Spinal cord (tissue), 10 donors: ENCODE data around the gene COPG1. TPM values are rescaled to one million over a fixed set of nuclear protein-coding genes. Genes with fewer than 3 reads are reported as not detected.

ENCODE experiments used
- DNase-seq, 6 donors: peaks; one replicate each; pipeline versions ENCODE4 v3.0.0 to v3.0.0-alpha.2; 2013 to 2015; ENCODE audit warnings: low spot score in 6 of 6, low read depth in 4 of 6
- H3K27ac ChIP-seq: one replicate; pipeline ENCODE4 v1.5.1; 2013; ENCODE audit warnings: low read depth, low read length, control low read depth
- H3K27me3 ChIP-seq: one replicate; pipeline ENCODE4 v1.6.1; 2013; ENCODE audit warnings: low read length; ENCODE audit not compliant: control insufficient read depth, insufficient read depth
- H3K36me3 ChIP-seq: one replicate; pipeline ENCODE4 v1.6.1; 2013; ENCODE audit warnings: low read length; ENCODE audit not compliant: control insufficient read depth, insufficient read depth
- H3K4me1 ChIP-seq: one replicate; pipeline ENCODE4 v1.6.1; 2013; ENCODE audit warnings: low read length; ENCODE audit not compliant: control insufficient read depth, insufficient read depth
- H3K4me3 ChIP-seq: one replicate; pipeline ENCODE4 v1.5.1; 2013; ENCODE audit warnings: low read depth, low read length, control low read depth
- H3K9me3 ChIP-seq: one replicate; pipeline ENCODE4 v1.6.1; 2013; ENCODE audit warnings: low read length; ENCODE audit not compliant: control insufficient read depth, insufficient read depth
- WGBS: methylation state at CpG from one replicate; pipeline ENCODE4 v1.1.5; 2013; ENCODE audit warnings: missing lambda C conversion rate; ENCODE audit not compliant: insufficient coverage; 5-methylcytosine and 5-hydroxymethylcytosine counted together
- polyA plus RNA-seq, 2 donors: library from polyadenylated mRNA; unstranded; fragments of 120-200 nt; gene quantifications; one replicate each; pipeline ENCODE4 v1.2.1, GENCODE V29; 2013; ENCODE audit not compliant: insufficient read length in 2 of 2
- total RNA-seq, 2 donors: library from RNA; depleted of rRNA in 1 of 2; stranded (reverse); fragments of 120-200 nt in 1 of 2; fragments of >200 nt in 1 of 2; gene quantifications; one replicate each; pipeline versions ENCODE4 v1.2.3 to v1.2.4, GENCODE V29; 2013 to 2014
- donor health status: healthy.

Gene COPG1
- total and polyA plus RNA-seq, 4 donors = 117 to 156 (median 130) TPM

- peak in 2 of 6 donors; percentile 3 to 65 for DNase-seq
- WGBS = 32% methylated on average over 6 of the region's 9 CpGs
- Histone ChIP-seq H3K9me3 (no peaks in the 10 kb centered on the region), H3K4me1 (peaks cover 4% of the 10 kb centered on the region), H3K4me3 (no peak overlapping the region), H3K27ac (peak overlapping the region; percentile 33), H3K27me3 (no peaks in the 10 kb centered on the region), H3K36me3 (no peaks in the 10 kb centered on the region)
Measured at GRCh38 chr3:129224984-129225393, 24.4 kb upstream of the COPG1 start.

- H3K27me3 ChIP-seq = no peaks in the 10 kb centered on the region
- WGBS = 74% methylated on average over 3 of the region's 6 CpGs
- H3K4me1 ChIP-seq = peaks cover 4% of the 10 kb centered on the region
- peak in 1 of 6 donors; percentile 17 for DNase-seq
- no peaks in the 10 kb centered on the region for H3K36me3 ChIP-seq
- no peak overlapping the region for H3K27ac ChIP-seq
- no peaks in the 10 kb centered on the region for H3K9me3 ChIP-seq
- no peak overlapping the region for H3K4me3 ChIP-seq
Measured at GRCh38 chr3:129226374-129226773, 23.0 kb upstream of the COPG1 start.

GRCh38 chr3:129228891-129229585 lies 20.4 kb upstream of the COPG1 start:
- Histone ChIP-seq H3K27ac (no peak overlapping the region), H3K4me1 (peaks cover 4% of the 10 kb centered on the region)
- DNase-seq = no peak

GRCh38 chr3:129230311-129231019 lies 18.9 kb upstream of the COPG1 start:
- Histone ChIP-seq H3K36me3 (no peaks in the 10 kb centered on the region), H3K4me1 (no peaks in the 10 kb centered on the region), H3K9me3 (no peaks in the 10 kb centered on the region), H3K4me3 (no peak overlapping the region), H3K27ac (no peak overlapping the region), H3K27me3 (no peaks in the 10 kb centered on the region)
- no peak for DNase-seq
- 40% methylated on average over 1 of the region's 7 CpGs for WGBS

More at GRCh38 chr3:129228891-129229585, 20.4 kb upstream of the COPG1 start:
- Histone ChIP-seq H3K9me3 (no peaks in the 10 kb centered on the region), H3K36me3 (no peaks in the 10 kb centered on the region), H3K4me3 (no peak overlapping the region), H3K27me3 (no peaks in the 10 kb centered on the region)
- 57% methylated on average over 7 of the region's 11 CpGs for WGBS

GRCh38 chr3:129231331-129232119 lies 17.9 kb upstream of the COPG1 start:
- H3K4me3 ChIP-seq = no peak overlapping the region
- H3K27me3 ChIP-seq = no peaks in the 10 kb centered on the region
- H3K27ac ChIP-seq = no peak overlapping the region
- DNase-seq = no peak
- 66% methylated on average over 7 of the region's 10 CpGs for WGBS
- H3K9me3 ChIP-seq = no peaks in the 10 kb centered on the region
- H3K36me3 ChIP-seq = no peaks in the 10 kb centered on the region
- no peaks in the 10 kb centered on the region for H3K4me1 ChIP-seq

DNA sequence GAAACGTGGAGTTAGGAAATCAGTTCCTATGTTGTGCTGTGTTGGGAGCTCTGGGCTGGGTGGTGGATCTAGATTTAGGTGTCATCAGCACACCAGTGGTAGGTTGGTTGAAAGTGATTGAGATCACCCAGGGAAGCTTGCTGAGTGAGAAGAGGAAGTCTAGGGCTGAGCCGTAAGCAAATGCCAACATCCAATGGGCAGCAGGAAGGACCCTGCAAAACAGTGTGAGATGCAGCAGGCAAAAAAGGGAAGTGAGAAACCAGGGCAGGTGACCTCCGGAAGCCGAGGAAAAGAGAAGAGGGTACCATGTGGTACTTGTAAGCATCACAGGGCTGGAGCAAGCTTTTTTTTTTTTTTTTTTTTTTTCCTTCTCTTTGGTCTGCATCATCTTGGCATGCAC lies 15.9 kb upstream of the COPG1 start:
- H3K4me3 ChIP-seq = no peak overlapping the region
- peak in 1 of 6 donors; percentile 22 for DNase-seq
- 76% methylated on average over 2 of the region's 4 CpGs for WGBS
- no peaks in the 10 kb centered on the region for H3K9me3 ChIP-seq
- no peaks in the 10 kb centered on the region for H3K4me1 ChIP-seq
- H3K27me3 ChIP-seq = no peaks in the 10 kb centered on the region
- no peaks in the 10 kb centered on the region for H3K36me3 ChIP-seq
- no peak overlapping the region for H3K27ac ChIP-seq

DNA sequence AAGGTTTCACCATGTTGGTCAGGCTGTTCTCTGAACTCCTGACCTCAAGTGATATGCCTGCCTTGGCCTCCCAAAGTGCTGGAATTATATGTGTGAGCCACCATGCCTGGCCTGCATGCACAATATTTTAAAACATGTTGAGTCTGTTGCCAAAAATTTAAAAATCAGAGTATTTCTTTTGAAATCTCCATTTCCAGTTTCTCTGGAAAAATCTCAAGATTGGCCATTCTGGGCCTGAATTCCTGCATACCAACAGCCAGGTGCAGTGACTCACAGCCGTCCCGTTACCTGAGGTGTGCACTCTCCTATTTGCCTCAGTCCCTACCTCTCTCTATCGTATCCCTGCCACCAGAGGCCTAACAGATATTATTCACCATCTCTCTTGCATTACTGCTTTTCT lies 15.0 kb upstream of the COPG1 start:
- H3K4me1 ChIP-seq = no peaks in the 10 kb centered on the region
- no peaks in the 10 kb centered on the region for H3K36me3 ChIP-seq
- DNase-seq = no peak
- no peaks in the 10 kb centered on the region for H3K27me3 ChIP-seq
- no peak overlapping the region for H3K27ac ChIP-seq
- WGBS = 100% methylated on average over 2 of the region's 3 CpGs
- H3K9me3 ChIP-seq = no peaks in the 10 kb centered on the region
- no peak overlapping the region for H3K4me3 ChIP-seq

- DNase-seq = no peak
- H3K27me3 ChIP-seq = no peaks in the 10 kb centered on the region
- H3K36me3 ChIP-seq = no peaks in the 10 kb centered on the region
- no peaks in the 10 kb centered on the region for H3K4me1 ChIP-seq
- no peak overlapping the region for H3K4me3 ChIP-seq
- H3K9me3 ChIP-seq = no peaks in the 10 kb centered on the region
- WGBS = 93% methylated on average over 4 of the region's 4 CpGs
- no peak overlapping the region for H3K27ac ChIP-seq
Measured at GRCh38 chr3:129235344-129235917, 14.0 kb upstream of the COPG1 start.

DNA sequence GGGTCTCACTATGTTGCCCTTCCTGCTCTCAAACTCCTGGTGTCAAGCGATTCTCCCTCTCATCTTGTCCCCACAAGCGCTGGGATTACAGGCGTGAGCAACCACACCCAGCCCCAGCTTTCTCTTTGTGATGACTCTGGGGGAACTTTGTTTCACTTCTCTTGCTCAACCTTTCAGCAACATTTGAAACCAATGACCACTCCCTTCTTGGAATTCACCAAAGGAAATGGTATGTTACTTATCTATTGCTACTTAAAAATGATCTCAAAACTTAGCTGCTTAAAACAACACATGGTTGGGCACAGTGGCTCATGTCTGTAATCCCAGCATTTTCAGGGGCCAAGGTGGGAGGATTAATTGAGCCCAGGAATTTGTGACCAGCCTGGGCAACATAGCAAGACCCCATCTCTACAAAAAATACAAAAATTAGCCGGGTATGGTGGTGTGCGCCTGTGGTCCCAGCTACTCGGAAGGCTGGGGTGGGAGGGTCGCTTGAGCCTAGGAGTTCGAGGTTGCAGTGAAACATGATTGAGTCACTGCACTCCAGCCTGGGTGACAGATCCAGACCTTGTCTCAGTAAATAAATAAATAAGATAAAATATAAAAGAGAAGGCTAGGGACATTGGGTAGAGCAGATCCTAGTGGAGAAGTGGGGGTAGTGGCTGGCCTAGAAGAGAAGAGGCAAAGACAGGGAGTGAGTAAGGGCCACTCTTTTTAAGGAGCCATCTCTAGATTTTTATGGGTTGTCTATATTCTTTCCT lies 10.3 kb upstream of the COPG1 start:
- Histone ChIP-seq H3K4me3 (no peak overlapping the region), H3K9me3 (no peaks in the 10 kb centered on the region), H3K27ac (no peak overlapping the region), H3K36me3 (peaks cover 3% of the 10 kb centered on the region), H3K27me3 (no peaks in the 10 kb centered on the region), H3K4me1 (no peaks in the 10 kb centered on the region)
- no CpG with 5 or more reads among the region's 8 CpGs for WGBS
- no peak for DNase-seq
